Stimulated activated CD4-positive, alpha-beta T cell treated with anti-CD3 and anti-CD28 coated beads, Interleukin-2, amount 100 ng/mL, for 24 hours (primary cell): Measurements from ENCODE around the gene SMIM1.
A peak's percentile ranks its signal among the peaks of the same experiment; 100 is the strongest.

ENCODE experiments used
- DNase-seq, 2 donors: peaks; one replicate each; pipeline ENCODE4 v3.0.0-alpha.2; 2020

The SMIM1 gene, protein sequence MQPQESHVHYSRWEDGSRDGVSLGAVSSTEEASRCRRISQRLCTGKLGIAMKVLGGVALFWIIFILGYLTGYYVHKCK

DNA sequence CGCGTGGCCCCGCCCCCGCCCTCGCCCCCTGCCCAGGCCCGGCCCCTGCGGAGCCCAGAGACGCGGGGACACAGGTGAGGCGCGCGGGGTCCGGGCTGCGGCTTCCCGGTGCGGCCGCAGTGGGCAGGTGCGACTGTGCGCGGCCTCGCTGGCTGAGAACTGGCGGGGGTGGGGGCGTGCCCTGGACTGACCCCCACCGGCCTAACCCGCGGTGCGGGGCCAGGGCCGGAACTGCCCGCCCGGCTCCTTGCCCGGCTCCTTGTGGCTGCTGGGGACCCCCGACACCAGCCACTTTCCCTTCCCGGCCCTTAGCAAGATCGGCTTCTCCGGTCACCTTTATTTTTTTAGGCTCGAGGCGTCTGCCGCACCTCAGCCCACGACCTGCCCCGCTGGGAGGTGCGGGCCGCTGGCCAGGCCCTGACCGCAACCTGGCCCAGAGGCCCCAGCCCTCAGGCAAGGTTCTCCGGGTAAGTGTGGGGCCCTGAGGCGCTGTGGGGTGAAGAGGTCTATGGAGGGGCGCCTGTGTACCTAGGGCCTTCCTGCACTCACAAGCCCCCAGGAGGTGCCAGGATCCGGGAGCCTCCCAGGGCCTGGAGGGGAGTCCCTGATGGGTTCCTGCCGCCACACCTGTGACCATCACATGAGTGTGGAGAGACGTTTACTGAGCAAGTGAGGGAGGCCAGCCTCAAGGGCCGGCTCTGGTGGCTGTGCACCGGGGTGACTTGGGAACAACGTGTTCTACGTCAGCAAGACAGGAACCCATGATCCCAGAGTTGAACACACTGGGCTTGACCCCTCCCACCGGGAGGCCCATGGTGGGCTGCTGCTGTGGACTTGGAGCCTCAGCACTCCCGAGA is at the start of gene SMIM1:
TSS of gene SMIM1 (plus strand) at position 35 of the 857 bp plus-strand sequence. CDS start 2,625 bp downstream, outside the sequence.
- DNase-seq, result no peak

DNA sequence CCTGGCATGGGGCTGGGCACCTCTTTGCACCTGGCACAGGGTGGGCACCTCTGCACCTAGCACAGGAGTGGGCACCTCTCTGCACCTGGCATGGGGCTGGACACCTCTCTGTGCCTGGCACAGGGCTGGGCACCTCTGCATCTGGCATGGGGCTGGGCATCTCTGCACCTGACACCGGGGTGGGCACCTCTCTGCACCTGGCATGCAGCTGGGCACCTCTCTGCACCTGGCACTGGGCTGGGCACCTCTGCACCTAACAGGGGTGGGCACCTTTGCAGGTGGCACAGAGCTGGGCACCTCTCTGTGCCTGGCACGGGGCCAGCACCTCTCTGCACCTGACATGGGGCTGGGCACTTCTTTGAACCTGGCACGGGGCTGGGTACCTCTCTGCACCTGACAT is 49.7 kb upstream of the SMIM1 start:
- DNase-seq, result no peak

DNA sequence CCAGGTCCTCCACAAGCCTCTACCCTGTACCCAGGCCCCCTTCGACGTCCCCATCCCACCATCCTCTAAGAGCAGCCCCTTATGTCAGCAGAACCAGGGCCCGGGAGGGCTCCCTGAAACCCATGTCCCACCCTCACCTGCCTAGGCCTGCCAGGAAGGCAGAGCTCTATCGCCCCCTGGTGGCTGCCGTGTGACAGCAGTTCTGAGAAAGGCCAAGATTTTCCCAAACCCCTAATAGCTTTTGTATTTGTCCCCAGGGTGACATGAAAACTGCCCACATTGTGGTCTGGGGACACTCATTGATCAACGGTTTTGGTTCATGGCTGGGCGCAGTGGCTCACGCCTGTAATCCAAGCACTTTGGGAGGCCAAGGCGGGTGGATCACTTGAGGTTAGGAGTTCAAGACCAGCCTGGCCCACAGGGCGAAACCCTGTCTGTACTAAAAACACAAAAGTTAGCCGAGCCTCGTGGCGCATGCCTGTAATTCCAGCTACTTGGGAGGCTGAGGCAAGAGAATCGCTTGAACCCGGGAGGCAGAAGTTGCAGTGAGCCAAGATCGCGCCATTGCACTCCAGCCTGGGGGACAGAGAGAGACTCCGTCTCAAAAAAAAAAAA is 48.0 kb upstream of the SMIM1 start:
- DNase-seq, result peak; percentile 87 to 88

DNA sequence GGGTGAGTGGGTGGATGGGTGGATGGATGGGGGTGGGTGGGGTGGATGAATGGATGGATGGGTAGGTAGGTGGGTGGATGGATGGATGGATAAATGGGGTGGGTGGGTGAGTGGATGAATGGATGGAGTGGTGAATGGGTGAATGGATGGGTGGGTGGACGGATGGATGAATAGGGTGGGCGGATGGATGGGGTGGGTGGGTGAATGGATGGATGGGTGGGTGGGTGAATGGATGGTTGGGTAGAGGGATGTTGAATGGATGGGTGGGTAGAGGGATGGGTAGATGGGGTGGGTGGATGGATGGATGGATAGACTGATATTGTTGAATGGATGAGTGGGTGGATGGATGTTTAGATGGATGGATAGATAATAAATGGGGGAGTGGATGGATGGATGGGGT is 47.2 kb upstream of the SMIM1 start:
- no peak for DNase-seq

DNA sequence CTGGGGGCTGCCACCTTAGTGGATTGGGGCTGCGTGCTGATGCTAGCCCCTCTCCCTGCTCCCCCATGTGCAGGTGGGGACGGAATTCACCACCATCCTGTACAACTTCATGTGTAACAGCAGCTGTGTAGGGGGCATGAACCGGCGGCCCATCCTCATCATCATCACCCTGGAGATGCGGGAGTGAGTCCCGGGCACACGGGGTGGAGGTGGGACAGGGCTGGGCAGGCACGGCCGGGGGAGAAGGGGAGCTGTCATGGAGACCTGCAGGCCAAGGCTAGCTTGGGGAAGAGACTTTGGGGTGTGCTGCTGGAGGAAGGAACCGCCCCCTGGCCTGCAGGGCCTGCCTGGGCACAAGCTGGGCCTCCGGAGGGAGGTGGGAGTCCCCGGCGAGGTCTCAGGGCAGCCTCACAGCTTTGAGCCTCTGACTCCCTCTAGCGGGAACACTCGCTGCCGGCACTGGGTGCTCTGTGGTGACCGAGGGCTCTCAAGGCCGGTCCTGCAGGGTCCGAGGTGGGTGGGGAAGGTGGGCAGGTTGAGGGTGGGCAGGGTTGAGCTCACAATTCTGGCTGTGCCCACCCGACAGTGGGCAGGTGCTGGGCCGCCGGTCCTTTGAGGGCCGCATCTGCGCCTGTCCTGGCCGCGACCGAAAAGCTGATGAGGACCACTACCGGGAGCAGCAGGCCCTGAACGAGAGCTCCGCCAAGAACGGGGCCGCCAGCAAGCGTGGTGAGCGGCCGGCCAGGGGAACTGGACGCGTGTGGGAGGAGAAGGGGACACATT is 45.3 kb upstream of the SMIM1 start:
- DNase-seq, result peak in 1 of 2 donors; percentile 42

DNA sequence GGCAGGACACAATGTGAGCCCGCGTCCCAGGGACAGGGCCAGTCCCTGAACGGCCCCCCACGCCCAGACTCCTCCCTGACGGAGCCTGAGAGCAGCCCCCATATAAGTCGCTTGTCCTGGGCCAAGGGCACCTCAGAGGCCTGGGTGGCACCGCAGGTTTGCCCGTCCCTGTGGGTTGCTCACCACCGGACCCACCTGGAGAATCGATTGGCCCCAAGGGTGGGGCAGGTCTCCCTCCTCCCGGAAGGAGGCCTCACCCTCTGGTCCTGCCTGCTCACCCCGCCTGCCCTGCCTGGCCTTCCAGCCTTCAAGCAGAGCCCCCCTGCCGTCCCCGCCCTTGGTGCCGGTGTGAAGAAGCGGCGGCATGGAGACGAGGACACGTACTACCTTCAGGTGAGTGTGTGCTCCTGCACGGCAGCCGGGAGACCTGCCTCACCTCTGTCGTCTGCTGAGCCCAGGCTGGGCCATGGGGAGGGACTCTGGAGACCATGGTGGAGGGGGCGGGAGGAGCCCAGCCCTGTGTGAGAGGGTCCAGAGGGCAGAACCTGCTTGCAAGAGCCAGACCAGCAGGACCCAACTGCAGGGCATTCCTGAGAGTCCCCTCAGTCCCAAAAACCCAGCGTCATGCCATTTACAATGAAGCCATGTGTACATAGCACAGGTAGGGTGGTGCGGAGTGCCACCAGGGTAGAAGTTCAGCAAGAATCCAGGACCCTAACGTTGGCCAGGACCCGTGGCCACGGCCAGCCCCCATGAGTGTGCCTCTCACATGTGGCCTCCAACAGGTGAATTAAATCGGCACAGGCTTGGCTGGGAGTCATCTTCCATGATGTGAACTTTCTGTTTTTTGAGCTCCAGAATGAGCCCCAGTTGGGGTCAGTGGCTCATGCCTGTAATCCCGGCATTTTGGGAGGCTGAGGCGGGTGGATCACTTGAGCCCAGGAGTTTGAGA is 44.4 kb upstream of the SMIM1 start:
- DNase-seq, result no peak

DNA sequence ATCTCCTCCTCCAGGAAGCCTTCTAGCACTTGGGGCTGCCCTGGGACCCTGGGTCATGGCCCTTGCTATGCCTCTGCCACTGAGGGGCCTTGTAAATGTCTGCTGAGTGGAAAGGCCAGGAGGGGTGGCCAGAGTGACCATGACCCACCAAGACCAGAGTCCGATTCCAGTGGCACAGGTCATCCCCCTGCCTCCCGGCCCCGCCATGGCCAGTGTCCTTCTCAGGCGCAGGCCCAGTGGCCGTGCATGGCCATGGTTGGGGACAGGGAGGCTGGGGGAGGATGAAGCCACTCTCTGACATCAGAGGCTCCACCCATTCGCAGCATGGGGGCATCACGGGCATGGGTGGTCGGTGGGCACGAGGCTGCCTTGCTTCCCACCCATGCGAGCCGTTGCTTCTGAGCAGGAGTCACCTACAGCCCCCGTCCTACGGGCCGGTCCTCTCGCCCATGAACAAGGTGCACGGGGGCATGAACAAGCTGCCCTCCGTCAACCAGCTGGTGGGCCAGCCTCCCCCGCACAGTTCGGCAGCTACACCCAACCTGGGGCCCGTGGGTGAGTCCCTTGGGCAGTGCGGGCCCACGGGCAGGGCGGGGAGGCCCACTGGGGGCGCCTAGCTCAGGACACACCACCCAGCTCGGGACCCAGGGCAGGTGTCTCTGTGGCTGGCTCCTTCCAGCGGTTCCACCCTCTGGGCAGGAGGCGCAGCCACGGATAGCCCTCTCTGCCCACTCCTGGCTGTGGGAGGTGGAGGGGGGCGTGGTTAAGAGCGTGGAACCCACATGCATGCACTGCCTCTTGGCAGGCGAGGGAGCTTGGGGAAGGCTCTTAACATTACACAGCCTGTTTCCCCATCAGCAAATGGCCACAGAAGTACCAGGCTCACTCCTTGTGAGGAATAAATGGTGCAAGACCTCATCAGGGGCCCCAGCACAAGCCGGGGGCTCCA is 42.7 kb upstream of the SMIM1 start:
- no peak for DNase-seq

DNA sequence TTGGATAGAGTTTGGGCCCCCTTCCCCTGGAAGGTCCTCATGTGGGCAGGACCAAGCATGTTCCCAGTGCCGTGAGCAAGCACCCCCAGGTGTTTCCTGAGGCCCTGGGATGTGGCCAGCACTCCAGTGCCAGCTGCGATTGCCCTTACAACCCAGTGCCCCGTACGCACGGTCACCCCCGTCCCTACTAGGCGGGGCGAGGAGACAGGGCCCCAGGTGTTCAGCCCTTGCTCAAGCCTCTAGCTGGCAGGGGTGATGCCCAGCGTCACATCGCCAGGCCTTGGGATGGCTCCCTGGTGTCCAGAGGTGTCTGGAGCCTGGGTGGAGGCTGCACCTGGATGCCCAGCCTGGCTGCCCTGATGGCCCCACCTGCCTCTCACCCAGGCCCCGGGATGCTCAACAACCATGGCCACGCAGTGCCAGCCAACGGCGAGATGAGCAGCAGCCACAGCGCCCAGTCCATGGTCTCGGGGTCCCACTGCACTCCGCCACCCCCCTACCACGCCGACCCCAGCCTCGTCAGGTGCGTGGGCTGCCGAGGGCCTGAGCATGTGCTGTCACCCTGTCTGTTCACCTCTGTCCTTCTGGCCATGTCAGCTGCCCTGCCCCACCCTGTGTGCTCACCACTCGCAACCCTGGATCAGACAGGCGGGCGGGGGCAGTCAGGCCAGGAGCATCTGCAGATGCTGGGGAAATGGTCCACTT is 41.9 kb upstream of the SMIM1 start:
- no peak for DNase-seq

DNA sequence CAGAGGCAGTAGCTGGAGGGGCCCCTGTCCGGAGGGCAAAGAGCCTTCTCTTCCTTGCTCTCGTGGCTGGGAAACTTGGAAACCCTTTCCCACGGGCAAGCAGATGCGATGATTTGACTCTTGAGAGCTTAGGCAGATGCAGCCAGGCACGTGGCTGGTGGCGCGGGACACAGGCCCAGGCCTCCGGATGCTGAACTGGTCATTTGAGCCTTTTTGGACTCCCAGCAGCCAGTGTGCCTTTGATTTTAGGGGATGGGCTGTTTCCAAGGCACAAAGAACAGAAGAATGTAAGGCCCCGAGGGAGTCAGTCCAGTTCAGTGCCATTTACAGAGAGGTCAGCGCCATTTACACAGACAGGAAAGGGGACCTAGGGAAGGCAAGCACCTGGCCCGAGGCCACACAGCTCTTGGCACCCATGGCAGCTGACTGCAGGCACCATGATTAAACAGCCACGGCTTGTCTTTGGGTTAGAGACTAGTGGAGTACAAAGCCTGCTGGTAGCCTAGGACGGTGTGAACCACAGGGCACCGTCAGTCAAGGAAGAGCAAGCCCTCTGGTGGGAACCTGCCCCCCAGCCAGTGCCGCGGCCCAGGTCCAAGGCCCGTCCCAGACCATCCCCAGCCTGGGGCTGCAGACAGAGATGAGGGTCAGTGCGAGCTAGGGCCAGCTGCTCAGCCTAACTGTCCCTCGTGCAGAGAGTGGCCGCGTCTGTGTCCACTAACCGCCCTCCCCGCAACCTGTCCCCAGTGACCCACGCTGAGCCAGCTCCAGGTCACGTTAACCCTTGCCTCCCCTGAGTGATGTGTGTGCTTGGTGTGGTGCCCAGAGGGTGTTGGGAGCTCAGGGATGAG is 40.7 kb upstream of the SMIM1 start:
- no peak for DNase-seq

DNA sequence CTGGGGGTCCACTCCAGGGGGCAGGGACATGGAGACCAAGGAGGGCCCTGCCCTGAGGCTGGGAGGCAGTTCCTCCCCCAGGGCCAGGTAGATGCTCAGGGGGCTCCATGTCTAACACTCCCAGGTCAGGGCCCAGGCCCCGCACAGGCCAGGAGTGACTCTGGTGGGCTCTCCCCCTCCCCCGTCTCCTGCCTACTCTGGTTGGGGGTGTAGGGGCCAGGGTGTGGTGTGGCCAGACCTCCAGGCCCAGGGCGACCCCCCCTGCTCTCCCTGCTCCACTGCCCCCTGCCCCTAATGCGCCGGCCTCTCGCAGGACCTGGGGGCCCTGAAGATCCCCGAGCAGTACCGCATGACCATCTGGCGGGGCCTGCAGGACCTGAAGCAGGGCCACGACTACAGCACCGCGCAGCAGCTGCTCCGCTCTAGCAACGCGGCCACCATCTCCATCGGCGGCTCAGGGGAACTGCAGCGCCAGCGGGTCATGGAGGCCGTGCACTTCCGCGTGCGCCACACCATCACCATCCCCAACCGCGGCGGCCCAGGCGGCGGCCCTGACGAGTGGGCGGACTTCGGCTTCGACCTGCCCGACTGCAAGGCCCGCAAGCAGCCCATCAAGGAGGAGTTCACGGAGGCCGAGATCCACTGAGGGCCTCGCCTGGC is 40.0 kb upstream of the SMIM1 start:
- no peak for DNase-seq

DNA sequence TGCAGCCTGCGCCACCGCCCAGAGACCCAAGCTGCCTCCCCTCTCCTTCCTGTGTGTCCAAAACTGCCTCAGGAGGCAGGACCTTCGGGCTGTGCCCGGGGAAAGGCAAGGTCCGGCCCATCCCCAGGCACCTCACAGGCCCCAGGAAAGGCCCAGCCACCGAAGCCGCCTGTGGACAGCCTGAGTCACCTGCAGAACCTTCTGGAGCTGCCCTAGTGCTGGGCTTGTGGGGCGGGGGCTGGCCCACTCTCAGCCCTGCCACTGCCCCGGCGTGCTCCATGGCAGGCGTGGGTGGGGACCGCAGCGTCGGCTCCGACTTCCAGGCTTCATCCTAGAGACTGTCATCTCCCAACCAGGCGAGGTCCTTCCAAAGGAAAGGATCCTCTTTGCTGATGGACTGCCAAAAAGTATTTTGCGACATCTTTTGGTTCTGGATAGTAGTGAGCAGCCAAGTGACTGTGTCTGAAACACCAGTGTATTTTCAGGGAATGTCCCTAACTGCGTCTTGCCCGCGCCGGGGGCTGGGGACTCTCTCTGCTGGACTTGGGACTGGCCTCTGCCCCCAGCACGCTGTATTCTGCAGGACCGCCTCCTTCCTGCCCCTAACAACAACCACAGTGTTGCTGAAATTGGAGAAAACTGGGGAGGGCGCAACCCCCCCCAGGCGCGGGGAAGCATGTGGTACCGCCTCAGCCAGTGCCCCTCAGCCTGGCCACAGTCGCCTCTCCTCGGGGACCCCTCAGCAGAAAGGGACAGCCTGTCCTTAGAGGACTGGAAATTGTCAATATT is 39.3 kb upstream of the SMIM1 start:
- DNase-seq, result no peak

DNA sequence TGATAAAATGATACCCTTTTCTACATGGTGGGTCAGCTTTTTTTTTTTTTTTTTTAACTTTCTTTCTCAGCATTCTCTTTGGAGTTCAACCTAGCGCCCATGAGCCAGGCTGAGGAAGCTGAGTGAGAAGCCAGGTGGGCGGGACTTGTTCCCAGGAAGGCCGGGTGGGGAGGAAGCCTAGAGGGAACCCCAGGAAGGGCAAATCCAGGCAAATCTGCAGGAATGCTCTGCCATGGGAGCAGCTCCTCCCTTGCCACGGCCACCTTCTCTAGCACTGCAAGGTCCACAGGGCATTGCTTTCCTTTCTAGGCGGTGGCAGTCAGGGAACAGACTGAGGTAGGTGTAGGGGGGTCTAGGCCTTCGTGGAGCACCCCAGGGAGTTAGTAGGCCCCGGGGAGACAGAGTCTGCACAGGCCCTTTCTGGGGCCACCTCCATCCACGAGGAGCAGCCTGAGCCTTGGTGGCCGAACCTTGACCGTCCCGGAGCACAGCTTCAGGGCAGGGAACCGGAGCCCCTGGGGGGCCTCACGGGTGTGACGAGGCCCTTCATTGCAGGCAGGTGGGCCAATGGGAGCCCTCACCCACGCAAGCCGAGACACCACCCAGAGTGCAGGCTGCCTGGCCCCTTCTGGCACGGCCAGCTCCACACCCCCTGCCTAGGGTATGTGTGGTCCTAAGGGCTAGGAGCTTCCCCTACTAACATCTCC is 38.5 kb upstream of the SMIM1 start:
- no peak for DNase-seq

DNA sequence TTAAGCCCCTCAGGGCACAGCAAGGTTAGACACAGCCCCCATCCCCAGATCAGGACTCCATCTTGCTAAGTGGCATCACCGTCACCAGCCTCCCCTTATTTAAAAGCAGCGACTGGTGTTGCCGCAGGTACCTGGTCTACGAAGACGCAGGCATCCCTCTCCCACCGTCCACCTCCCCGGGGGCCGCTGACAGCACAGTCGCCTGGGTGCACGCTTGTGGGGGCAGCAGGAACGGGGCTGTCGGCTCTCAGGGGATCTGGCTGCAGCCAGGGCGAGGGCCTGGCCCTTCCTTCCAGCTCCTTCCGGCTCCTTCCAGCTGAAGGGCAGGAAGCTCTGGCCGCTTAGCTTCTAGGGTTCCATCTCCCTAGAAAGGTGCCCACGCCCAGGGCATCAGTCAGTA is 37.9 kb upstream of the SMIM1 start:
- no peak for DNase-seq

DNA sequence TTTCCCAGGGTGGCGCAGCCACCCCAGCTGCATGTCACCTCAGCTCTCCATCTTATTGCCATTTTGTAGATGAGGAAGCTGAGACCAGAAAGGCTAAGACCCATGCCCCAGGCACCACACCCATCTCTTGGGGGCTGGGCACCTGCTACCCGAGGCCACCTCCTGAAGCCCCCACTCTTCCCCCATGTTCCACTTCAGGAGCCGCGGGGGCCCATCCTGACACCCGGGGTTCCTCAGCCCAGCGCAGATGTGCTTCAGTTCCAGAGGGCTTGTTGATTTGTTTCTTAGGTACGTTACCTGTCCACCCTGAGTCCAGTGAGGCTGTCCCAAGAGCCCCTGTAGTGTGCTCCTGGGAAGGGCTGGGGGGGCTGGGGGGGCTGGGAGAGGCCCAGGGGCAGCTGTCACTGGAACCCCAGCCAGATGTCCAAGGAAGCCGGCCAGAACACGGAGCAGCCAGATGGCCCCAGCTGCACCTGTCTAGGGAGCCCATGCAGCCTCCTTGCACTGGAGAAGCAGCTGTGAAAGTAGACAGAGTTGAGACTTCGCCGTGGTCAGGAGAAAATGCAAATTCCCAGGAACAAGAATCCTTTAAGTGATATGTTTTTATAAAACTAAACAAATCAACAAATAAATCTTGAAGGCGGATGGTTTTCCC is 37.4 kb upstream of the SMIM1 start:
- no peak for DNase-seq

DNA sequence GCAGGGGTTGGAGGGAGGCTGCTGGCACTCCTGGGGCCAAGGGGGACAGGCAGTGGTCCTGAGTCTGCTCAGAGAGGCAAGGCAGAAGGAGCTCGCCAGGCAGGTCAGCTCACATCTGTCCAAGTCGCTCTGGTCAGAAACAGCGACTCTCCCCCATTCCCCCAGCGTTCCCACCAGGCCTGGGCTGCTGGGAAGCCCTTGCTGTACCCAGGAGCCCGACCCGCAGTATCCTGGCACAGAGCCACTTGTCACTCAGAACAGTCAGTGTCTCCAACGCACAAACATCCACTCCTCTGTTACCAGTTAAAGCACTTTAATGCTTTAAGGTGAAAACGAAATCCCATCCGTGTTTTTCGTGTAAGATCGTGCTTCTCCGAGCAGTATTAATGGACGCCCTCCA is 36.9 kb upstream of the SMIM1 start:
- no peak for DNase-seq

DNA sequence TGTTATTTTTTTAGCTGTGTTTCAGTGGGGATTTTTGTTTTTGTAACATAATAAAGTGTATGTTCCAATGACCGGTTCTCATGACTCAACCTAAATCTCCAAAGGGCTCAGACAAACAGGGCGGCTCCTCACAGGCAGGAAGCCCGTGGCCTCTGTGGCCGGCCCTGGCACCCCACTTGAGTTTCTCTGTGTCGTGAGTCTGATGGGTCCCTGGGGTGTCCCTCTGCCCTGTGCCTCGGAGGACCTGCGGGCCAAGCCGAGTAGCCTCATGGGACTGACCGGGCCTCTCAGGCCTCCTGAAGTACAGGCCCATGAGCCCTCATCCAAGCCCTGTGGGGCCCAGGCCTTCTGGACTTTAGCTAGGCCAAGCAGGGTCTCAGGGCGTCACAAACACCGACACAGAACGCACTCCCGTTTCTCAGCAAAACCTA is 36.4 kb upstream of the SMIM1 start:
- no peak for DNase-seq

DNA sequence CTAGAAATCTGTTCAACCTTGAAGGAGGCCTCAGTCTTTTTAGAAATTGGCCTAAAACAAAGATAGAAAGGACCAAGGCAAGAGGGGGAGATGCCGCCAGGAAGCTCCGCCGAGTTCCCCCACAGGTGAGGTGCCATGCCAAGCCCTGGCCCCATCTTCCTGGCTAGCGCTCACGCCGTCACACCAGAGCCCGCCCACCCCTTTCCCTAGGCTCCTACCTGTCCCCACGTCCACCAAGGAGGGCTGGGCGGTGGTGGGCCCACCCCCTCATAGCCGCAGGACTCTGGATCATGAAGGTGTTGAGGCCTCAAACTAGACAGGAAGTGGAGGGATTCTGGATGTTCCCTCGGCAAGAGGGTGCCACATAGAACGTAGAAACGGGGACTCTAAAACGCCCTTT is 35.8 kb upstream of the SMIM1 start:
- DNase-seq, result no peak
